ENCODE data around the gene ARPC2.
"Not testable (repeated sequence)": the region's sequence is repeated elsewhere in the genome, so short reads cannot be mapped to it uniquely, and the experiment has no call there.

The ARPC2 gene

GRCh38 chr2:218216674-218217359 is at the start of gene ARPC2:
ARPC2 (plus strand) TSS chr2:218217189; CDS start chr2:218217471, 282 bp downstream.
- DNase-seq (ENCODE audit: low read depth) = peak; percentile 68
- H3K4me3 ChIP-seq (ENCODE audit: low read length) = peak within 1 kb of the TSS; percentile 97
- no peak for TF ChIP-seq CTCF (conservative IDR thresholded peaks at IDR 0.05; ENCODE audit: low read depth, low read length)

GRCh38 chr2:218168016-218168415 is 49.0 kb upstream of the ARPC2 start:
- no peak for TF ChIP-seq CTCF (conservative IDR thresholded peaks at IDR 0.05; ENCODE audit: low read depth, low read length)
- DNase-seq (ENCODE audit: low read depth) = no peak
- no peak overlapping the region for H3K4me3 ChIP-seq (ENCODE audit: low read length)

GRCh38 chr2:218168635-218169462 is 48.1 kb upstream of the ARPC2 start:
- peak; percentile 81 for TF ChIP-seq CTCF (conservative IDR thresholded peaks at IDR 0.05; ENCODE audit: low read depth, low read length)
- DNase-seq (ENCODE audit: low read depth) = no peak
- no peak overlapping the region for H3K4me3 ChIP-seq (ENCODE audit: low read length)

- no peak for TF ChIP-seq CTCF (conservative IDR thresholded peaks at IDR 0.05; ENCODE audit: low read depth, low read length)
- DNase-seq (ENCODE audit: low read depth) = no peak
Measured at GRCh38 chr2:218169757-218170546, 47.0 kb upstream of the ARPC2 start.

DNA sequence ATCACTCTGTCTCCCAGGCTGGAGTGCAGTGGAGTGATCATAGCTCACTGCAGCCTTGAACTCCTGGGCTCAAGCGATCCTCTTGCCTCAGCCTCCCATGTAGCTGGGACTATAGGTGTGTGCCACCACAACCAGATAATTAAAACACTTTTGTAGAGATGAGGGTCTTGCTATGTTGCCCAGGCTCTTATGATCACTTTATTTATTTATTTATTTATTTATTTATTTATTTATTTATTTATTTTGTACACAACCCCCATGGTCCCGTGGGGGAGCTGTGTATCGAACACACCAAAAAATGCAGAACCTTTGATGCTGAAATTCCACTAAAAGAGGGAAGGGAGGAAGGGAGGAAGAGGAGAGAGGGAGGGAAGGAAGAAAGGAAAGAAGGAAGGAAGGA is 45.2 kb upstream of the ARPC2 start:
- H3K4me3 ChIP-seq (ENCODE audit: low read length); DNase-seq (ENCODE audit: low read depth): not testable (repeated sequence)

More at GRCh38 chr2:218169757-218170546, 47.0 kb upstream of the ARPC2 start:
- no peak overlapping the region for H3K4me3 ChIP-seq (ENCODE audit: low read length)

DNA sequence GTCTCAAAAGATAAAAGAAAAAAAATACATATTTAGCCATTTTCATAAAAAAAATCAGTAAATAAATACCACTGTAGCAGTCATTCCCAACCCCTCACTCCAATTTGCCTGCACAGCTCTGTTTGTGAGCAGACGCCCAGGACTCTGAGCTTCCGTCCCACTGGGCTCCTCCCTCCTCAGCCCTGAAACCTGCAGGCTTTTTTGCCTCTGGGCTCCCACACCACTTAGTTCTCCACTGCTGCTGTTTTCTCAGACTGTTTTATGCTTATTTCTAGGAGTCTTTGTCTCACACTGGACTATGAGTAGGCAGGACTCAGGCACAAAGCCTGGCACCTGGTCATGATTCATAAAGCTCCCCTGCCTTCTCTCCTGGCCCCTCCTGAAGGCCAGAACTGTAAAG is 44.1 kb upstream of the ARPC2 start:
- no peak overlapping the region for H3K4me3 ChIP-seq (ENCODE audit: low read length)
- no peak for DNase-seq (ENCODE audit: low read depth)
- TF ChIP-seq CTCF (conservative IDR thresholded peaks at IDR 0.05; ENCODE audit: low read depth, low read length) = no peak

DNA sequence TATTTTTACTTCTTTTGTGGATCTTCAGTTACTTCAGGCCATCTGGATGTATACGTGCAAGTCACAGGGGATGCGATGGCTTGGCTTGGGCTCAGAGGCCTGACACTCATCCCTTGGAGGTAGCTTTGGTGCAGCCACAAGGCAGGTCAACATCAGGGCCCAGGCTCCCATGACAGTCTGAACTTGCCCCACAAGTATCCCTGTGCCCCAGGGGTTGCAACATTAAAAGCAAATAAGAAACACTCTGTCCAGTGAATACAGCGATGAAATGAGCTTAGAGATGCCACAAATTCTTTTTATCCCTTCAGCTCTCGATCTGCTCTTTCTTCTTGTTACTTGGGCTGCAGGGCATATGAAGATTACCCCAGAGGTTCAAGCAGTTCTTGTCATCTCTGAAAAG is 37.2 kb upstream of the ARPC2 start:
- no peak for DNase-seq (ENCODE audit: low read depth)
- no peak overlapping the region for H3K4me3 ChIP-seq (ENCODE audit: low read length)
- TF ChIP-seq CTCF (conservative IDR thresholded peaks at IDR 0.05; ENCODE audit: low read depth, low read length) = no peak

Data from retinal pigment epithelial cell (primary cell).